Ascending aorta (tissue), 2 donors: Measurements from ENCODE around the gene EOMES. TPM values are rescaled to one million over a fixed set of nuclear protein-coding genes. Genes with fewer than 3 reads are reported as not detected.

ENCODE experiments used
- DNase-seq, 2 donors: peaks; one replicate each; pipeline ENCODE4 v3.0.0-alpha.2; 2019; ENCODE audit warnings: low spot score in 2 of 2
- H3K27ac ChIP-seq, 2 donors: fragments of 200-600 bp; sonication (generic); one replicate each; pipeline ENCODE4 v1.5.1; 2016 to 2017; ENCODE audit warnings: mild to moderate bottlenecking in 1 of 2
- H3K27me3 ChIP-seq: fragments of 200-600 bp; sonication (generic); one replicate; pipeline ENCODE4 v1.5.1; 2017
- H3K36me3 ChIP-seq, 2 donors: fragments of 200-600 bp; sonication (generic); one replicate each; pipeline ENCODE4 v1.5.1; 2016
- H3K4me1 ChIP-seq, 2 donors: fragments of 200-600 bp; sonication (generic); one replicate each; pipeline ENCODE4 v1.5.1; 2016 to 2017; ENCODE audit warnings: mild to moderate bottlenecking in 1 of 2
- H3K4me3 ChIP-seq, 2 donors: fragments of 200-600 bp; sonication (generic); one replicate each; pipeline ENCODE4 v1.5.1; 2016 to 2017; ENCODE audit warnings: mild to moderate bottlenecking in 1 of 2
- H3K9me3 ChIP-seq, 2 donors: fragments of 200-600 bp; sonication (generic); one replicate each; pipeline ENCODE4 v1.5.1; 2016
- CTCF ChIP-seq, 3 experiments: fragments of 200-600 bp in 2 of 3; fragments of 450-650 bp in 1 of 3; sonication (generic) in 2 of 3; IDR thresholded peaks; one replicate each; pipeline ENCODE4 v1.5.1; 2016 to 2019; ENCODE audit warnings: antibody characterized with exemption in 3 of 3, mild to moderate bottlenecking in 1 of 3, moderate library complexity in 1 of 3
- intact Hi-C: fragments of 100-400 bp; cut with DNase I; formaldehyde crosslinking; loops from one replicate; pipeline ENCODE4 v1.15.1; 2023
- total RNA-seq: library from RNA; depleted of rRNA; stranded (reverse); fragments of >200 nt; gene quantifications from one replicate; pipeline ENCODE4 v1.1.0, GENCODE V29; 2016

The EOMES gene
- total RNA-seq, 1 donor from 2014 or later = not detected

DNA sequence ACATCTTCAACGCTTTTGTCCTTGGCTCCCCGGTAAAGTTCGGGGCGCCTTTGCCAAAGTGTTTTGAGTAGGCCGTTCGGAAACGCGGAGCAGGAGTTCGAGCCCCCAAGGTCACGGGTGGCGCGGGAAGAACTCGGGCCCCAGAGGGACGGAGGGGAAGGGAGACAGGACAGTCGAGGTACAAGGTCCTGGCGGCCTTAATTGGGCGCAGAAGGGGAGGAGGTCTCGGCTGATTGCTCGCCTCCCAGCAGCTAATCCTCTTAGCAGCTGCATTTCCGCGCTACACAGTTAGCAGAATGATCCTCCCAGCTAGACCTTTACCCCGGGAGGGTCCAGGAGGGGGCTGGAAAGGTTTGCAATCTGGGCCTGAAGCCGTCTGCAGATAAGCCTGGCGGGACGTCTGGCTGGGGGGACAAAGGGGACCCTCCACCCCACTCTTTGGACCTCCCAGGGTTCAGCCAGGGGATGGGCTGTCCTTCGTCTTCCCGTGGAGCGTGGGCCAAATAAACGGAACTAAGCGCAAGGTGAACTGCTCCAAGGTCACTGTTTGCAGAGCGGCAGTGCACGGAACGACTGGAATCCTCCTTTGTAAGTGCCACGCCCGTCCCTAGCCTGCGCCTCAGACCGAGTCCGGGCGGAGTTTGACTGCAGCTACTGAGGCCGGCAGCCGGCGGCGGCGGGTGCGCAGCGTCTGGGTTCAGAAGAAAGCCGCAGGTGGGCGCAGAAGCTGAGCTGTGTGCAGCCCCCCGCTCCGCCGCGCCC lies 7.2 kb downstream of the EOMES start:
- no peak overlapping the region for H3K27ac ChIP-seq
- no peak for DNase-seq
- intact Hi-C loops = loop anchor here (5.0 to 10.0 kb wide), 2 partner anchors 530 to 612 kb away; partner anchors contain the start of gene CMC1
- no peaks in the 10 kb centered on the region for H3K36me3 ChIP-seq
- peaks cover 10 to 16% of the 10 kb centered on the region in 2 donors for H3K4me1 ChIP-seq
- TF ChIP-seq CTCF (IDR thresholded peaks at IDR 0.05) = no peak
- H3K27me3 ChIP-seq = peaks cover 15% of the 10 kb centered on the region
- H3K9me3 ChIP-seq = no peaks in the 10 kb centered on the region
- peak overlapping the region; percentile 17 to 73 for H3K4me3 ChIP-seq

- Histone ChIP-seq H3K27ac (no peak overlapping the region), H3K4me1 (peaks cover 10 to 16% of the 10 kb centered on the region in 2 donors), H3K36me3 (no peaks in the 10 kb centered on the region), H3K27me3 (peaks cover 15% of the 10 kb centered on the region), H3K9me3 (no peaks in the 10 kb centered on the region), H3K4me3 (peak overlapping the region; percentile 17 to 73)
- no peak for TF ChIP-seq CTCF (IDR thresholded peaks at IDR 0.05)
- no peak for DNase-seq
- intact Hi-C loops = loop anchor here (5.0 to 10.0 kb wide), 2 partner anchors 531 to 613 kb away; partner anchors contain the start of gene CMC1
These were observed 8.0 kb downstream of the EOMES start for GRCh38 chr3:27714146-27714526.

DNA sequence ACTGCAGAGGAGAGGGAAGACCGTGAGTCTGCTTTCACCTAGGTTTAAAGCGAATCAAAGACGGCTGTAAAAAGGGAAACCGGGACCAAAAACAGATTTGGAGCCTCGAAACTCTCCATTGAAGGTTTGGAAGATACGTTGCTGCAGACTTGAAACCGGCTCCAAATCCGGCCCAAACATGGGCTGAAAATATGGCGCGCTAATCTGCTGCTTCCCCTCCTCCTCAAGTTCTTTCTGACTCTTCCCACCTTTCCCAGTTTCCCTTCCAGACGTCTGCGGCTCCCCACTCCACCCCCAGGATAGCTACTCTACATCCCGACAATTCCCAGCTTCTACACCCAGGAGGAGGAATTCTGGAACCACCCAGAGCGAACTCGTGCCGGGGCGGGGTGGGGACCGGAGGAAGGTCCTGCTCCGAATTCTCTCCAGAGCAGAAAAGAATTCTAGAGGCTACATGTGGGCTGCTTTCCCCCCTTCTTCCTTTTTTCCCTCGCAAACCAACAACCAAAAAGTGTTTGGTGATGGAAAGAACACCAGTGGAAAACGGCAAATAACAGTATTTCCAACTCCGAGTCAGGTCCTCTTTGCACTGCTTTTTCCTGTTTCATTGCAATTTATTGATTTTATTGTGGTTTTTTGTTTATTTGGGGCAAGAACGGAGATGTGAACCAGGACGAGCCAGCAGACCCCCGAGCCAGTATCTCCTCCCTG lies 8.5 kb downstream of the EOMES start:
- Histone ChIP-seq H3K27me3 (peaks cover 15% of the 10 kb centered on the region), H3K27ac (no peak overlapping the region), H3K4me3 (peak overlapping the region; percentile 57 to 73), H3K4me1 (peaks cover 10 to 16% of the 10 kb centered on the region in 2 donors), H3K36me3 (no peaks in the 10 kb centered on the region), H3K9me3 (no peaks in the 10 kb centered on the region)
- TF ChIP-seq CTCF (IDR thresholded peaks at IDR 0.05) = no peak
- no peak for DNase-seq
- intact Hi-C loops = loop anchor here (5.0 to 10.0 kb wide), 2 partner anchors 531 to 614 kb away; partner anchors contain the start of gene CMC1

DNA sequence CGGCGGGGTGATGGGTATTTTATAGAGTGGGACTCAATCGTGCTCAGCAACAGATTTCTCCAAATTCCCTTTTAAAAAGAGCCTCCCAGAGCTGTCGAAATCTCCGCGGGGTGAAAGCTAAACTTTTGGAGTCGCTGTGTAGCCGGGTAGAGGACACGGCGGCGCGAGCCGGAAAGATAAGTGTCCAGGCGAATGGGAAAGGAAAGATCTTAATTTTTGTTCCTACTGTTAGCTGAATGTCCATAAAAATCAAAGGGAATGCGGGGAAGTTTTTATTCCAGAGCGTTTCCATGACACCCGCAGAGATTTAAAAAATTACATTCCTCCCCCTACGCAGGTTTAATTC lies 9.1 kb downstream of the EOMES start:
- no peak for DNase-seq
- intact Hi-C loops = loop anchor here (5.0 to 10.0 kb wide), 2 partner anchors 532 to 614 kb away; partner anchors contain the start of gene CMC1
- Histone ChIP-seq H3K27ac (no peak overlapping the region), H3K4me1 (peaks cover 10 to 19% of the 10 kb centered on the region in 2 donors), H3K9me3 (no peaks in the 10 kb centered on the region), H3K4me3 (peak overlapping the region; percentile 57 to 73), H3K27me3 (peaks cover 15% of the 10 kb centered on the region), H3K36me3 (no peaks in the 10 kb centered on the region)
- TF ChIP-seq CTCF (IDR thresholded peaks at IDR 0.05) = no peak

GRCh38 chr3:27712136-27713077 lies 9.7 kb downstream of the EOMES start:
- Histone ChIP-seq H3K36me3 (no peaks in the 10 kb centered on the region), H3K4me3 (peak overlapping the region; percentile 57 to 73), H3K4me1 (peaks cover 10 to 19% of the 10 kb centered on the region in 2 donors), H3K27me3 (peaks cover 15% of the 10 kb centered on the region), H3K27ac (no peak overlapping the region), H3K9me3 (no peaks in the 10 kb centered on the region)
- TF ChIP-seq CTCF (IDR thresholded peaks at IDR 0.05) = peak; percentile 53 to 81 (median 80)
- intact Hi-C loops = loop anchor here (5.0 to 10.0 kb wide), 2 partner anchors 532 to 615 kb away; partner anchors contain the start of gene CMC1
- DNase-seq = peak in 1 of 2 donors; percentile 87
